ENCODE results near the gene JMY.

Gene JMY

GRCh38 chr5:79349881-79350280 lies 114.0 kb downstream of the JMY start:
- H3K4me1 ChIP-seq: no peaks in the 10 kb centered on the region
- no peak overlapping the region for H3K4me3 ChIP-seq
- H3K27ac ChIP-seq: no peak overlapping the region
- intact Hi-C loops (cut with DNase I; ENCODE audit: low total_unique reads): no loop called here
- no peaks in the 10 kb centered on the region for H3K36me3 ChIP-seq
- no peaks in the 10 kb centered on the region for H3K27me3 ChIP-seq
- no peaks in the 10 kb centered on the region for H3K9me3 ChIP-seq
- DNase-seq: no peak
- TF ChIP-seq CTCF (IDR thresholded peaks at IDR 0.05): no peak

- no peak for TF ChIP-seq CTCF (IDR thresholded peaks at IDR 0.05)
- intact Hi-C loops (cut with DNase I; ENCODE audit: low total_unique reads): no loop called here
- Histone ChIP-seq H3K36me3 (no peaks in the 10 kb centered on the region), H3K27ac (no peak overlapping the region), H3K4me3 (no peak overlapping the region), H3K27me3 (no peaks in the 10 kb centered on the region), H3K4me1 (peaks cover 0 to 8% (median 0%) of the 10 kb centered on the region in 4 donors), H3K9me3 (no peaks in the 10 kb centered on the region)
- DNase-seq: no peak
Measured at GRCh38 chr5:79357398-79357797, 121.5 kb downstream of the JMY start.

All from tibial artery (tissue), 4 donors.